HG03060 (cell line): ENCODE measurements around the gene PIP5K1B.
A peak's percentile ranks its signal among the peaks of the same experiment; 100 is the strongest.

ENCODE experiments used
- ATAC-seq: cut with Tn5 transposase; IDR thresholded peaks from one replicate; pipeline ENCODE4 v1.9.1; 2021; ENCODE audit warnings: low read depth, moderate number of reproducible peaks; ENCODE audit not compliant: unreplicated experiment

Gene PIP5K1B

DNA sequence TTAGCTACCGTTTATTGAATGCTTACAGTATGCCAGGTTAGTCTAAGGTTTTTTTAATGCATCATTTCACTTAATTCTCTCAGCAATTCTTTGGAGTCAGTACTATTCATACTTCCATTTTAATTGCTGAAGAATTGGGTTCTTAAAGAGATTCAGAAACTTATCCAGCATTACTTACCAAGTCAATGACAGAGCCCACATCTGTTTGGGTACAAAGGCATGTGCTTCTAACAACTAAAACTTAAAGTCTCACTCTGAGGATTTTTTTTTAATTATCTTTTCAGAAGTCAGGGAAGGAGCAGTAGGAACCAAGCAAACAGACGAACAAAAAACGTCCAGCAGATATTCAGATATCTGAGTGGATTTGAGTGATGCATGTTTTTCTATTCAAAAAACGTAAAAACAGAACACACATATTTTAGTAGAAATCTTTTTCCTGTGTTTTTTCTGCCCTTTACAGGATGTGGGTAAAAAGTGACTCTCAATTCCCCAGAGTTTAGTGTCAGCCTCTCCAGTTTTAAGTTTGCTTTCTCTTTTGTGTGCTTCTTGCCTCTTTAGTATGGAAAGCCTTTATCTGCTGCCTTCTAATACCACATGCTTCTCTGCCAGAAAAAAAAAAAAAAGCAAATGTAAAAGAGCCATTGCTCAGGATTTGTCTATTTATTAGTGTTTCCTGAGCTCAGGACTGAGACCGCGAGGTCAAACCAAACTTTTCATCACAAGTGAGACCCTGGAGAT is 190.9 kb downstream of the PIP5K1B start:
- peak; percentile 72 for ATAC-seq

GRCh38 chr9:68896486-68896885 is 191.4 kb downstream of the PIP5K1B start:
- ATAC-seq = no peak

GRCh38 chr9:68897577-68898145 is 192.6 kb downstream of the PIP5K1B start:
- ATAC-seq = no peak

GRCh38 chr9:68898781-68899439 is 193.9 kb downstream of the PIP5K1B start:
- ATAC-seq = no peak

DNA sequence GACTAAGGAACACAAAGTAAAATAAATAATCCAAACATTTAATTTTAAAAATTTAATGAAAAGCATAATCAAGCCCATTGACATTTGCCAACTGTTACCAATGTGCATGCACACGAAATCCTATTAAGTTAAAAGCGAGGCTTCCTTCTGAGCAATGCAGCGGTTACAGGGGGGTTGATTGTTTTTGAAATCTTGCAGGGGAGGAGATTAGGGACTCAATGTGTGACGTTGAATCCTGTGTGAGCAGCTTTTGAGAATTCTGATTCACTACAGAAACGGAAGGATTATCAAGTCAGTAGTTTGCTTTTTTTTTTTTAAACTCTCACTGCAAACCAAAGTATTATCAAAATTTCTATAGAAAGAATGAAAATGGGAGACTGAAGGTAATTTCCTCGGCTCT is 199.4 kb downstream of the PIP5K1B start:
- ATAC-seq = no peak

DNA sequence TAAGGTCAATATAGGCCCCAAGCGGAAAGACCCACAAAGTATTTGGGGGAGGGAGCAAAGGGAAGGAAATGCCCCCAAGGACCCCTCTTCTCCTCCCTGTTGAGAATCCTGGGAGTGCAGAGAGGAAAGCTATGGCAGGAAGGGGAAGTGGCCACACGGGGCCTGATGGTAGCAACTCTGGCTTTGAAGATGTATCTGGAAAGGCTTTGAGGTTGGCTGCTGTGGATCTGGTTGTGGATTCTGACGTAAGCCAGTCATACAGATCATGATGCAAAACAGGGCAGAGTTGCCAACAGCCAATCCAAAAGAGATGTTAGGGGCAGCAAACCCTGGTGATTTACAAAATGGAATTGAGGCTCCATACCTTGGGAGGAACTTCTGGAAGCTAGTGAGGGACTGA is 200.1 kb downstream of the PIP5K1B start:
- ATAC-seq = no peak

- ATAC-seq = no peak
Observed at GRCh38 chr9:68907910-68908309, 202.9 kb downstream of the PIP5K1B start.

DNA sequence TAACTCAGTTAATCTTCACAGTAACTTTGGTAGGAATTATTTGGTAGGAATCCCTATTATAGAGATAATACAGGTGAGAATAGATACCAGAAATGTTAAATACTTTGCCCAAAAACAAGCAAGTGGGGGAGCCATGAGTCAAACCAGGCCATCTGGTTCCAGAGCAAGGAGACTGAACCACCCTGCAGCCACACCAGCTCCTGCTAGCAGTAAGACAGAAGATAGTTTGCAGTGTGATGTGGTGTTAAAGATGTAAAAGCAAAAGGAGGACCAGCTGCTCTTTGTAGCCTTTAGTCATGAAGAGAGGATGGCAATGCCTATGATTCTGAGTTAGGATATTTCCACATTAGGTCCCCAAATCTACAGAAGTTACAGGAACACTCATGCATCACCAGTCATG is 207.5 kb downstream of the PIP5K1B start:
- no peak for ATAC-seq

DNA sequence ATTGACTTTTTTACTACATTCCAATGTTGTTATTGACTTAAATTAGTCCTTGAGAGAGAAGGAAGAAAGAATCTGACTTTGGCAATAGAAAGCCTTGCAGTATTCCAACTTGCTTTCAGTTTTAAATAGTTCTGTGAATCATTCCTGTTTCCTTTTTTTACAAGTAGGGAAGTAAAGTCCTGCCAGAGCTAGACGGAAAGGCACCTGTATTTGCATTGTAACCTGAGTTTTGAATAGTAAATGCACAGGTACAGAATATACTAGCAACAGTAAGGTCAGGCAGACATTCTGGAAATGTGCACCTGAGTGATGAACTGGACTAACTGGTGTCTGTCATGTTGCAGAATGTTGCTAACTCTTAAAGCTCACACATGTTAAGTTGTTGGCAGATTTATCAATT is 208.0 kb downstream of the PIP5K1B start:
- ATAC-seq = no peak

DNA sequence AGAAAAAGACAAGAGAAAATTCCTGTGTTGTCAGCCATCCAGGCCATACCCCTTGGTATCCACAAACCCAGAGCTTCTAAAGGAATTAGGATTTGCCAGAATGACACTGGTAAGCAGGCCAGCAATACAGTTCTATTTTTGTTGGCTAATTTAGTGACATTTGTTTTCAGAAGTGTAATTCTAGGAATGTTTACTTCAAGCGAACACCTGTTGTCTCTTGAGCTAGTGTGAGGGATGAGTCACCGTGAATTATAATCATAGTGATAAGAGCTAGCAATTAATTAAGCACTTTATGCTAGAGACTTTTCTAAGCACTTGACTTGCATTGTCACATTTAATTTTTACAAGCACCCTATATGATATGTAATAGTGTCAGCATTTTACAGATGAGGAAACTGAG is 209.7 kb downstream of the PIP5K1B start:
- ATAC-seq = no peak

DNA sequence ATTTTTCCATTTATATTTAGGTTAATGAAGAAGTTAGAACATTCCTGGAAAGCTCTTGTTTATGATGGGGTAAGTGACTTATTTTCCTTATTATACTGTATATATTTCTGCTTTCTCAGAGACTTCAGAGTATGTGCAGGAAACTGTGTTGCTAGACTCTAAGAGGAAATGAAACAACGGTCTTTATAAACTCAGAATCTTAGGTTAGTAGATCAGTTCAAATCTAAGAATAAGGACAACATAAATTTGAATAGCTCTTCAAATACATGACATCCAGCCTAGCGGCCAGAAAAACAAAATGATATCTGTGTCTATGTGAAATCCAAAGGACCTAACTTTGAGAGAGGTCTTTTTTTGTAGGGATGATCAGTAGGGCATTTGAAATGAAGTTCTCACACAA is 214.6 kb downstream of the PIP5K1B start:
- ATAC-seq = no peak

DNA sequence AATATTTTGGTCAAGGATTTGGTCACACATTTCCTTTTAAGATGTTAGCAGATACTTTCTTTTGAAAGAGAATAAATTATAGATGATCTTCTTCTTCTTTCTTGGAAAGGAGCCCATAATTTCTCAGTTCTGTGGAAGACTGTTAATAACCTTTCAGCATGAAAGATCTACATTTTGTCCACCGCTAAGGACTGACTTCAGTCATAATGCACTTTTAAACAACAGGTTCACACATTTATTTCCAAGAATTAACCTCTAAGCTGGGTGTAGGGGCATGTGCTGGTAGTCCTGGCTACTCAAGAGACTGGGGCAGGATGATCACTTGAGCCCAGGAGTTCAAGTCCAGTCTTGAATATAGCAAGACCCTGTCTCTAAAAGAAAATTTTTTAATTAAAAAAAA is 215.9 kb downstream of the PIP5K1B start:
- no peak for ATAC-seq

DNA sequence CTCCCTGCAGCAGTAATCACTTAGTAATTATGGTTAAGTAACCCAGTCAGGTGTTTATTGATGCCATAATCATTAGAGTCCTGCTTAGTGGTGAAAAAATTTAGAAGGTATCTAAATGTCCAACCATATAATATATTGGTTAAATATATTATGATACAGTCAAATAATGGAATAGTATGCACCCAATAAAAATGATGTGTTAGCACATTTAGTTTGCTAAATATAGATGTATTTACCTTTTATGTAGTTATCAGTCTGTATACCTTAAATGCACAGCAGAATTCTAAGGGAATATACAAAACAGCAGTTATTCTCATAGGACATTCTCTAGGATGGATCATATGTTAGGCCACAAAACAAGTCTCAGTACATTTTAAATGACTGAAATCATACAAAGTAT is 218.4 kb downstream of the PIP5K1B start:
- ATAC-seq = no peak

DNA sequence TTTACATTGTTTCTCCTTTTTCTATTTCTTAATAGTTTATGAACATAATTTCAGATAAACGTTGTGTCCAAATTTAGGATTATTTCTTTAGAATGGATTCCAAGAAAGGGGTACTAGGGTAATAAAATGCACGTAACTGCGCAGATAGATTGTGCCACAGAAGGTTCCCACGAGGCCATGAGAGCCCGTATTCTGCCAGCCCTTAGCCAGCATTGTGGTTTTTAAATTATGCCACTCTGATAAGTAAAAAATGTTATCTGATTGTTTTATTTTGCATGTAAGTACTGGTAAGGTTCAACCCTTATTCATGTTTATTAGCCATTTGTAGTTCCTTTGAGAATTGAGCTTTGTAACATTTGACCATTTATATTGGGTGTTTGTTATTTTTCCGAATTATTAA is 220.1 kb downstream of the PIP5K1B start:
- ATAC-seq = no peak

DNA sequence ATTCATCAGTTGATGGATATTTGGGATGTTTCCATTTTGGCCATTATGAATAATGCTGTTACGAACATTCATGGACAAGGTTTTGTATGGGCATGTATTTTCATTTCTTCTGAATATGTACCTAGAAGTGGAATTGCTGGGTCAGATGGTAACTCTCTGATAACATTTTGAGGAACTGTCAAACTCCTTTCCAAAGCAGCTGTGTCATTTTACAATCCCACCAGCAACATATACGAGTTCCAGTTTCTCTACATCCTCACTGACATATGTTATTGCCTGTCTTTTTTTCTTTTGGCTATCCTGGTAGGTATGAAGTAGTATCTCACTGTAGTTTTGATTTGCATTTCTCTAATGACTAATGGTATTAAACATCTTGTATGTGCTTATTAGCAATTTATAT is 222.1 kb downstream of the PIP5K1B start:
- ATAC-seq = no peak

- no peak for ATAC-seq
Observed at GRCh38 chr9:68931821-68932220, 226.8 kb downstream of the PIP5K1B start.

- ATAC-seq = no peak
Observed at GRCh38 chr9:68932458-68932857, 227.4 kb downstream of the PIP5K1B start.

- ATAC-seq = peak; percentile 88
Observed at GRCh38 chr9:68933434-68934328, 228.6 kb downstream of the PIP5K1B start.

GRCh38 chr9:68934329-68934644 is 229.2 kb downstream of the PIP5K1B start:
- ATAC-seq = no peak

DNA sequence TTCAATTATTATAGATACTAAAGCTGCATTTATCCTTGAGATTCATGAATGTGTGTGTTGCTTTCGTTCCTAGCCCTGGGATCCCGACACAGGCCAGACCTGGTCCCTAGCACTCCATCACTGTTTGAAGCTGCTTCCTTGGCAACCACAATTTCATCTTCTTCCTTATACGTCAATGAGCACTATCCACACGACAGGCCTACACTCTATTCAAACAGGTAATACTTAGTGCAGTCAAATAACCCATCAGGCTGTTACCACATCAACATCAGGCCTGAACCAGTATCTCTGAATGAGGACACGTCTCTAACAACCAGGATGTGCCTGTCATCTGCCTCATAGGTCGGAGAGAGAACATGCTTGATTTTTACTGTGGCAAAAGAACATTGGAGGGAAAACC is 235.5 kb downstream of the PIP5K1B start:
- ATAC-seq = no peak

- ATAC-seq = no peak
Observed at GRCh38 chr9:68941780-68942459, 236.9 kb downstream of the PIP5K1B start.
